AG09319 (cell line): ENCODE measurements around the gene HGD.

ENCODE experiments used
- DNase-seq: peaks from one replicate; pipeline ENCODE4 v3.0.0-alpha.2; 2010; ENCODE audit warnings: low read depth; ENCODE audit errors: extremely low read depth
- TF ChIP-seq, protein P1 (sequence below): IDR thresholded peaks from 2 replicates; pipeline ENCODE4 v1.5.1; 2011; ENCODE audit warnings: low read depth, mild to moderate bottlenecking, inconsistent platforms, low read length, moderate library complexity

Gene HGD

DNA sequence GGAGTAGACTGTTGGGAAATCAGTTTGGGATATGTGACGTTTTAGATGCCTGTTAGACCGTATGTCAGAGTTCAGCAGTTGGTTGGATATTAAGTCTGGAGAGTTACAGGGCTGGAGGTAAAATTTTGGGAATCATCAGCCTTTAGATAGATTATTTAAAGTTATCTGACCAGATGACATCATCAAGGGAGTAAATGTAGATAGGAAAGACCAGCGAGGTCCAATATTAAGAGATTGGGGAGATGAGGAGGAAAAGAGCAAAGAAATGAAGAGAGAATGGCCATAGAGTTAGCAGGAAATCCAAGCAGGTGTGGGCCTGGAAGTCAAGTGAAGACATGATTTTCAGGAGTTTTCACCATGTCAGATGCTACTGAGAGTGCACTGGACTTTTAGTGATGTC lies 82.8 kb downstream of the HGD start:
- TF ChIP-seq, protein P1, sequence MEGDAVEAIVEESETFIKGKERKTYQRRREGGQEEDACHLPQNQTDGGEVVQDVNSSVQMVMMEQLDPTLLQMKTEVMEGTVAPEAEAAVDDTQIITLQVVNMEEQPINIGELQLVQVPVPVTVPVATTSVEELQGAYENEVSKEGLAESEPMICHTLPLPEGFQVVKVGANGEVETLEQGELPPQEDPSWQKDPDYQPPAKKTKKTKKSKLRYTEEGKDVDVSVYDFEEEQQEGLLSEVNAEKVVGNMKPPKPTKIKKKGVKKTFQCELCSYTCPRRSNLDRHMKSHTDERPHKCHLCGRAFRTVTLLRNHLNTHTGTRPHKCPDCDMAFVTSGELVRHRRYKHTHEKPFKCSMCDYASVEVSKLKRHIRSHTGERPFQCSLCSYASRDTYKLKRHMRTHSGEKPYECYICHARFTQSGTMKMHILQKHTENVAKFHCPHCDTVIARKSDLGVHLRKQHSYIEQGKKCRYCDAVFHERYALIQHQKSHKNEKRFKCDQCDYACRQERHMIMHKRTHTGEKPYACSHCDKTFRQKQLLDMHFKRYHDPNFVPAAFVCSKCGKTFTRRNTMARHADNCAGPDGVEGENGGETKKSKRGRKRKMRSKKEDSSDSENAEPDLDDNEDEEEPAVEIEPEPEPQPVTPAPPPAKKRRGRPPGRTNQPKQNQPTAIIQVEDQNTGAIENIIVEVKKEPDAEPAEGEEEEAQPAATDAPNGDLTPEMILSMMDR = no peak
- no peak for DNase-seq

DNA sequence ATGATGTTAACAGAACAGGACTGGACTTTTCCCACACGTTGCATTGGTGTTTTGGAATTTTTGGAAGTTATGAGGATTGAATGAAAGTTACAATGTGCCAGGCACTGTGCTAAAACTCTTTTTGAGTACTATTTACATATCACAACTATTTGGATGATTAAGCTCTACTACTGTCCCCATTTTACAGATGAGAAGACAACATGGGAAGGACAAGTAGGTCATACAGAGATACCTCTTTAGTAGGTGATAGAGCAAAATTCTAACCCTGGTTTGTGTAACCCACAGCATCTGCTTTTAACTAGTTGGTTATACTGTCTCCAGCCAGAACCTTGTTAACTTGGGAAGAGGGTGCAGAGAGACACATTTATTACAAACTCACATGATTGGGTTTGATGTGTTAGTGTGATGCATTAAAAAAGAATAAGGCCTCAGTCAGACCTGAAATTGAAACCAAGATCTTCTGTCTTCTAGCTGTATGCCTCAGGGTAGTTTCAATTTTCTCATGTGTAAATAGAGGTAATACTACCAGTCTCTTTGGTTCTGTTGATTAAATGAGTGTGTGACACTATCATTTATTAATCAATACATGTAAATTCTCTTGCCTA lies 84.5 kb downstream of the HGD start:
- DNase-seq = no peak
- TF ChIP-seq, protein P1 = no peak

DNA sequence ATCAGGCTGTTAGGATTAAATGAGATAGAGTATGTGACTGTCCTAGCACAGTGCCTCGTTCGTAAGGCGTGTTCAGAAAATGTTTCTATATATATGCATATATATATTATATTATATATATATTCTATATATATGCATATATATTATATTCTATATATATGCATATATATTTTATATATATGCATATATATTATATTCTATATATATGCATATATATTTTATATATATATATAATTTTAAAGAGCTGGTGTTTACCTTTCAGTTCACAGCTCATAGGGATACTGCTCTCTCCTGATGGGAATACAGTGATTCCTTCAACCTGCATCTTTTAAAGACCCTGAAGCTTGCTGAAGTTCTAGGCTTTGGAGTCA lies 85.2 kb downstream of the HGD start:
- no peak for DNase-seq
- TF ChIP-seq, protein P1 = no peak

DNA sequence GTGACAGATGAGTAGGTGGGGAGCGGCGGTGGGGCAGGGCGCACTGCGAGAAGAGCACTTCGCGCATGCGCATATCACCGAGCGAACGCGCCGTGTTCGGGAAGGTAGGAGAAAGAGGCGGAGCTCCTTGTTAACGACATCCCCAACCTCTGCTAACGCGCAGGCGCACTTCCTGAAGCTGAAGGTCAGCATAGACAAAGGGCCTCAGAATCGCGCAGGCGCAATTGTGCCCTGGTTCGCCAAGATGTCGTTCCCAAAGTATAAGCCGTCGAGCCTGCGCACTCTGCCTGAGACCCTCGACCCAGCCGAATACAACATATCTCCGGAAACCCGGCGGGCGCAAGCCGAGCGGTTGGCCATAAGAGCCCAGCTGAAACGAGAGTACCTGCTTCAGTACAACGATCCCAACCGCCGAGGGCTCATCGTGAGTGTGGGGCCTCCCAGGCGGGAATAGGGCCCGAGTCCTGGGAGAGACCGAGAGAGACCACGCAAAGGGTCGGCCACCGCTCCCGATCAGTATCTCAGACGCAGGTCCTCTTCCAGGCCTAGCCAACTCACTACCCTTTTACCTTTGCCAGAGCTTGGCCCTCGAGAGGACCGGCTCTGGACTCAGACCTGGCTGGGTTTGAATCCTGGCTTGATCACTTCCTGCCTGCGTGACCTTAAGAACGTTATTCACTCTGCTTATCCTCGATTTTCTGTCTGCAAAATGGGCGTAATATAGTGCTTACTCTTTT lies 85.8 kb downstream of the HGD start, which contains the start of gene NDUFB4:
TSS of gene NDUFB4 (plus strand) at position 221 of the 737 bp plus-strand sequence. CDS start at position 245, 24 bp downstream.
- TF ChIP-seq, protein P1 = no peak
- DNase-seq = peak; percentile 98

DNA sequence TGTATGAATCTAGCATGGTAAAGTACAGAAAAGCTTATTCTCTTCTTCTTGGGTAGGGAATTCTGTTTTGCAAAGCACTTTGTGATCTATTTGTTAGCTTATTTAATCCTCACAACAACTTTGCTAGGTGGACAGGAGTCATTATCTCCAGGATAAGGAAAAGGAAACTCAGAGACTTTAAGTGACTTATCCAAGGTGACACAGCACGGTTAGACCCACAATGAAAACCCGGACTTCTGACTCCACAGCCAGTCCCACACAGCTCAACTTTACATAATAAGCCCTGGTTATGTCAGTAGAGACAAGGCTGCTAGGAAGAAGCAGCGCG lies 86.3 kb downstream of the HGD start:
- DNase-seq = no peak
- TF ChIP-seq, protein P1 = no peak

DNA sequence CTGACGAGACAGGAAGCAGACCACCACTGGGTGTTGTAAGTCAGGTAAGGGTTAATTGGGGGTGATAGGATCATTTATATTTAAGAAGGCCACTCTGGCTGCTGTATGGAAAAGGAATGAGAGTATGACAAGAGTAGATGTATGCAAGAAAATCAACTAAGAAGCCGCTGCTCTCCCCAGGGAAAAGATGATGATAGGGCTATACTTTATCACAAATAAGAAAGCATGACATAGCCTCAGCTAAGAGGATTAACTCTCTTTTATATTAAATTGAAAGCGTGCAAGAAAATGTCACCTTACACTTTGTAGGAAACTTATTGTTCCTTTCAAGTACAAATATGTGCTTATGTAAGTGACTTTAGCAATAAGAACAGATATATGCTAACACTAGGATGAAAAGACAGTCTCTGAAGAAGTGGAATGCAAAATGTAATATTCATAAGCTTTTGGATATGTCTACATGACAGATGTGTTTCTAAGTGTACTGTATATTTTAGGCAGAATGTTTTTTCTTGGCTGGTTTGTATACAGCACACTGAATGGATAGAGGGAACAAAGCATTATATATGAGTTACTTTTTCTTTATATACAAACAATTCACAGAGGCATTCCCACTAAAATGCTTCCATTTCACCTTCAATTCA lies 94.6 kb downstream of the HGD start:
- DNase-seq = no peak
- TF ChIP-seq, protein P1 = no peak
